ENCODE results near the gene LDHA. TPM values are rescaled to one million over a fixed set of nuclear protein-coding genes. Genes with fewer than 3 reads are reported as not detected.

The LDHA gene
- polyA plus RNA-seq, 2 of the 4 experiments (the other 2 are of a cell fraction), result 2,571 to 4,418 TPM

GRCh38 chr11:18365741-18366140 lies 28.6 kb upstream of the LDHA start (continued):
- TF ChIP-seq CTCF (IDR thresholded peaks at IDR 0.05) (no peak), HOXB13 (CRISPR knock-in tag; IDR thresholded peaks at IDR 0.05; ENCODE audit: low read depth) (no peak), REST (IDR thresholded peaks at IDR 0.05) (no peak), EP300 (IDR thresholded peaks at IDR 0.05) (no peak), CHD4 (IDR thresholded peaks at IDR 0.05; ENCODE audit: borderline replicate concordance) (no peak)

- ChIA-PET CTCF (no interaction called here), POLR2A (no interaction called here)
- no peak for FAIRE-seq
- Histone ChIP-seq H3K4me2 (no peak overlapping the region), H3K4me3 (no peak overlapping the region), H3K27ac (no peak overlapping the region), H3K9me3 (no peaks in the 10 kb centered on the region), H3K4me1 (no peaks in the 10 kb centered on the region)
- no peak for ATAC-seq
- TF ChIP-seq CBX8 (IDR thresholded peaks at IDR 0.05), result no peak
- TF ChIP-seq KDM1A (IDR thresholded peaks at IDR 0.05; ENCODE audit: low read depth), result no peak
- no peak for TF ChIP-seq SREBF2 (IDR thresholded peaks at IDR 0.05)
- no peak for TF ChIP-seq RARB (CRISPR knock-in tag; IDR thresholded peaks at IDR 0.05)
- no peak for TF ChIP-seq MYC (IDR thresholded peaks at IDR 0.05; ENCODE audit: borderline replicate concordance, low read length)
- TF ChIP-seq TFCP2L1 (CRISPR knock-in tag; IDR thresholded peaks at IDR 0.05), result no peak
- no peak for TF ChIP-seq ZFP36 (IDR thresholded peaks at IDR 0.05; ENCODE audit: borderline replicate concordance, partially characterized antibody)
- TF ChIP-seq NPAS2 (CRISPR knock-in tag; IDR thresholded peaks at IDR 0.05; ENCODE audit: borderline replicate concordance), result no peak
- no peak for TF ChIP-seq MAX (IDR thresholded peaks at IDR 0.05)
- no peak for TF ChIP-seq KDM5A (IDR thresholded peaks at IDR 0.05)
- TF ChIP-seq BHLHE40 (IDR thresholded peaks at IDR 0.05; ENCODE audit: low read depth, low read length), result no peak
- WGBS (ENCODE audit: missing lambda C conversion rate), result 89% methylated on average over 4 of the region's 4 CpGs
- DNase-seq (ENCODE audit: low read depth in 1 of 2, low spot score in 1 of 2), result no peak
Measured at GRCh38 chr11:18366286-18366685, 28.1 kb upstream of the LDHA start.

GRCh38 chr11:18367431-18367830 lies 26.9 kb upstream of the LDHA start:
- no peak for DNase-seq (ENCODE audit: low read depth in 1 of 2, low spot score in 1 of 2)
- Histone ChIP-seq H3K27ac (no peak overlapping the region), H3K4me1 (no peaks in the 10 kb centered on the region), H3K4me2 (no peak overlapping the region), H3K4me3 (no peak overlapping the region), H3K9me3 (no peaks in the 10 kb centered on the region)
- FAIRE-seq, result no peak
- no peak for ATAC-seq
- ChIA-PET CTCF (interaction anchor here (0.6 to 1.4 kb wide), 2 partner anchors 9 to 337 kb away, joined by 3 read pairs; no protein-coding TSS in a partner anchor), POLR2A (interaction anchor here (0.6 to 1.5 kb wide), 3 partner anchors 17 to 94 kb away, joined by 3 to 6 read pairs (median 4); partner anchors contain the start of gene LDHA)
- TF ChIP-seq HEYL (CRISPR knock-in tag; IDR thresholded peaks at IDR 0.05), result no peak
- TF ChIP-seq POLR2AphosphoS2 (conservative IDR thresholded peaks at IDR 0.05; ENCODE audit: low read length), result no peak
- TF ChIP-seq MAX (IDR thresholded peaks at IDR 0.05), result no peak
- TF ChIP-seq SMC3 (IDR thresholded peaks at IDR 0.05), result no peak
- TF ChIP-seq FOSL2 (IDR thresholded peaks at IDR 0.05), result no peak
- peak; percentile 28; the same call in 1 of the 2 replicates for TF ChIP-seq FOSL2 (CRISPR knock-in tag; IDR thresholded peaks at IDR 0.05)
- no peak for TF ChIP-seq CTCF (IDR thresholded peaks at IDR 0.05)
- 88% methylated on average over 3 of the region's 3 CpGs for WGBS (ENCODE audit: missing lambda C conversion rate)

All from A549 (cell line).